K562 (cell line): ENCODE results near the gene DCAF15. TPM values are rescaled to one million over a fixed set of nuclear protein-coding genes. Genes with fewer than 3 reads are reported as not detected.

Experiments used
- FUS ChIP-seq: fragments of 200-400 bp; formaldehyde crosslinking; optimal IDR thresholded peaks from 2 replicates; pipeline ENCODE3; 2017; ENCODE audit warnings: low read depth, low read length
- IRF1 ChIP-seq: sonication (generic); formaldehyde crosslinking; IDR thresholded peaks from 2 replicates; pipeline ENCODE4 v1.8.0; 2022; ENCODE audit warnings: missing genetic modification reagents, mild to moderate bottlenecking, borderline replicate concordance
- KLF16 ChIP-seq: IDR thresholded peaks from 2 replicates; pipeline ENCODE4 v1.6.1; 2016; ENCODE audit warnings: antibody characterized with exemption
- POU5F1 ChIP-seq: fragments of 150-350 bp; IDR thresholded peaks from 2 replicates; pipeline ENCODE4 v1.6.1; 2014; ENCODE audit warnings: borderline replicate concordance, low read length, low read depth, mild to moderate bottlenecking; ENCODE audit not compliant: partially characterized antibody
- RBM15 ChIP-seq: fragments of 200-400 bp; formaldehyde crosslinking; IDR thresholded peaks from 2 replicates; pipeline ENCODE4 v1.6.1; 2018; ENCODE audit warnings: mild to moderate bottlenecking, low read length, moderate library complexity; ENCODE audit not compliant: insufficient read depth
- TCF3 ChIP-seq: sonication (generic); formaldehyde crosslinking; IDR thresholded peaks from 2 replicates; pipeline ENCODE4 v1.4.0; 2020; ENCODE audit warnings: mild to moderate bottlenecking, missing genetic modification reagents
- THRAP3 ChIP-seq: fragments of 450-650 bp; IDR thresholded peaks from 2 replicates; pipeline ENCODE4 v1.6.1; 2016; ENCODE audit warnings: mild to moderate bottlenecking, inconsistent platforms, borderline replicate concordance
- ZBTB40 ChIP-seq, 2 experiments: fragments of 450-650 bp in 1 of 2; sonication (generic) in 1 of 2; formaldehyde crosslinking in 1 of 2; IDR thresholded peaks; 2 replicates each; pipeline versions ENCODE4 v1.7.1 to v1.9.0; 2016 to 2022; ENCODE audit warnings: inconsistent platforms in 1 of 2, mild to moderate bottlenecking in 1 of 2, missing genetic modification reagents in 1 of 2
- polyA plus RNA-seq, 8 experiments: library from polyadenylated mRNA; depleted of rRNA in 4 of 8; stranded (reverse) in 5 of 8; unstranded in 3 of 8; fragments of >200 nt; fragmentation: Nextera tagmentation in 2 of 8; fragmentation: Illumina TruSeq in 1 of 8; extraction: Ambion mirVana in 2 of 8; extraction: Trizol in 1 of 8; gene quantifications; 2 replicates each; pipeline versions ENCODE4 v1.2.1 to v1.2.3, GENCODE V29; 2011 to 2014; ENCODE audit warnings: inconsistent platforms in 1 of 8, missing spikeins in 1 of 8
- total RNA-seq, 7 experiments: library from RNA; depleted of rRNA in 6 of 7; stranded (reverse); fragments of >200 nt in 6 of 7; fragmentation: Illumina TruSeq in 2 of 7; extraction: Trizol in 2 of 7; gene quantifications; 2 replicates each; pipeline versions ENCODE4 v1.2.1 to v1.2.3, GENCODE V29; 2011 to 2021; ENCODE audit warnings: low replicate concordance in 1 of 7
- TF ChIP-seq, protein P1 (sequence below): fragments of 250-450 bp; sonication (Bioruptor Pico); IDR thresholded peaks from 2 replicates; pipeline ENCODE4 v1.5.0; 2021; ENCODE audit warnings: mild to moderate bottlenecking, borderline replicate concordance
- TF ChIP-seq, protein P2 (sequence below): sonication (generic); formaldehyde crosslinking; IDR thresholded peaks from 2 replicates; pipeline ENCODE4 v1.8.0; 2022; ENCODE audit warnings: missing genetic modification reagents, mild to moderate bottlenecking, borderline replicate concordance

The DCAF15 gene
- total and polyA plus RNA-seq, 9 of the 15 experiments (the other 6 are each of a cell fraction or from before 2014, with no cell fraction given), result 0.17 to 68.5 (median 27.7) TPM

- TF ChIP-seq TCF3 (CRISPR knock-in tag) (peak; percentile 41; the same call in 1 of the 2 replicates), POU5F1 (peak; percentile 87), ZBTB40 (IDR thresholded peaks at IDR 0.05) (no peak), ZBTB40 (CRISPR knock-in tag; IDR thresholded peaks at IDR 0.05) (no peak), IRF1 (CRISPR knock-in tag) (peak; percentile 85; the same call in 1 of the 2 replicates), RBM15 (no peak), KLF16 (no peak), FUS (peak; percentile 62), THRAP3 (no peak)
- TF ChIP-seq, protein P1, sequence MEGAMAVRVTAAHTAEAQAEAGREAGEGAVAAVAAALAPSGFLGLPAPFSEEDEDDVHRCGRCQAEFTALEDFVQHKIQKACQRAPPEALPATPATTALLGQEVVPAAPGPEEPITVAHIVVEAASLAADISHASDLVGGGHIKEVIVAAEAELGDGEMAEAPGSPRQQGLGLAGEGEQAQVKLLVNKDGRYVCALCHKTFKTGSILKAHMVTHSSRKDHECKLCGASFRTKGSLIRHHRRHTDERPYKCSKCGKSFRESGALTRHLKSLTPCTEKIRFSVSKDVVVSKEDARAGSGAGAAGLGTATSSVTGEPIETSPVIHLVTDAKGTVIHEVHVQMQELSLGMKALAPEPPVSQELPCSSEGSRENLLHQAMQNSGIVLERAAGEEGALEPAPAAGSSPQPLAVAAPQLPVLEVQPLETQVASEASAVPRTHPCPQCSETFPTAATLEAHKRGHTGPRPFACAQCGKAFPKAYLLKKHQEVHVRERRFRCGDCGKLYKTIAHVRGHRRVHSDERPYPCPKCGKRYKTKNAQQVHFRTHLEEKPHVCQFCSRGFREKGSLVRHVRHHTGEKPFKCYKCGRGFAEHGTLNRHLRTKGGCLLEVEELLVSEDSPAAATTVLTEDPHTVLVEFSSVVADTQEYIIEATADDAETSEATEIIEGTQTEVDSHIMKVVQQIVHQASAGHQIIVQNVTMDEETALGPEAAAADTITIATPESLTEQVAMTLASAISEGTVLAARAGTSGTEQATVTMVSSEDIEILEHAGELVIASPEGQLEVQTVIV (CRISPR knock-in tag), result no peak
- TF ChIP-seq, protein P2, sequence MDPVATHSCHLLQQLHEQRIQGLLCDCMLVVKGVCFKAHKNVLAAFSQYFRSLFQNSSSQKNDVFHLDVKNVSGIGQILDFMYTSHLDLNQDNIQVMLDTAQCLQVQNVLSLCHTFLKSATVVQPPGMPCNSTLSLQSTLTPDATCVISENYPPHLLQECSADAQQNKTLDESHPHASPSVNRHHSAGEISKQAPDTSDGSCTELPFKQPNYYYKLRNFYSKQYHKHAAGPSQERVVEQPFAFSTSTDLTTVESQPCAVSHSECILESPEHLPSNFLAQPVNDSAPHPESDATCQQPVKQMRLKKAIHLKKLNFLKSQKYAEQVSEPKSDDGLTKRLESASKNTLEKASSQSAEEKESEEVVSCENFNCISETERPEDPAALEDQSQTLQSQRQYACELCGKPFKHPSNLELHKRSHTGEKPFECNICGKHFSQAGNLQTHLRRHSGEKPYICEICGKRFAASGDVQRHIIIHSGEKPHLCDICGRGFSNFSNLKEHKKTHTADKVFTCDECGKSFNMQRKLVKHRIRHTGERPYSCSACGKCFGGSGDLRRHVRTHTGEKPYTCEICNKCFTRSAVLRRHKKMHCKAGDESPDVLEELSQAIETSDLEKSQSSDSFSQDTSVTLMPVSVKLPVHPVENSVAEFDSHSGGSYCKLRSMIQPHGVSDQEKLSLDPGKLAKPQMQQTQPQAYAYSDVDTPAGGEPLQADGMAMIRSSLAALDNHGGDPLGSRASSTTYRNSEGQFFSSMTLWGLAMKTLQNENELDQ (CRISPR knock-in tag), result no peak
Measured at GRCh38 chr19:13905634-13906520, 46.4 kb upstream of the DCAF15 start, which contains the start of the genes BRME1 and CC2D1A (continued).
